Neural cell (in vitro differentiated cells): ENCODE measurements around the gene ICE2. TPM values are rescaled to one million over a fixed set of nuclear protein-coding genes. Genes with fewer than 3 reads are reported as not detected.

Source experiments
- H2AFZ ChIP-seq: fragments of 200-600, 300-800 bp; sonication (generic), shearing (Covaris generic); 2 replicates; pipeline ENCODE4 v1.6.0; 2014; ENCODE audit warnings: low read depth, mild to moderate bottlenecking, antibody characterized with exemption, low read length, moderate library complexity
- H3F3A ChIP-seq: fragments of 200-600 bp; shearing (Covaris generic); 2 replicates; pipeline ENCODE4 v1.6.1; 2016; ENCODE audit warnings: mild to moderate bottlenecking, moderate library complexity, mixed read lengths, antibody characterized with exemption, low read length; ENCODE audit not compliant: insufficient read depth, poor library complexity, severe bottlenecking
- H3K27ac ChIP-seq: fragments of 200-600, 300-800 bp; sonication (generic), shearing (Covaris generic); 2 replicates; pipeline ENCODE4 v1.5.1; 2014; ENCODE audit warnings: mild to moderate bottlenecking, low read length, moderate library complexity
- H3K27me3 ChIP-seq: fragments of 300-800, 200-600 bp; sonication (generic), shearing (Covaris generic); 2 replicates; pipeline ENCODE4 v1.6.0; 2014; ENCODE audit warnings: mild to moderate bottlenecking, low read depth, low read length, moderate library complexity; ENCODE audit not compliant: insufficient read depth
- H3K36me3 ChIP-seq: fragments of 300-800, 200-600 bp; sonication (generic), shearing (Covaris generic); 2 replicates; pipeline ENCODE4 v1.5.1; 2014; ENCODE audit warnings: mild to moderate bottlenecking, antibody characterized with exemption, low read length, moderate library complexity; ENCODE audit not compliant: insufficient read depth
- H3K4me2 ChIP-seq: fragments of 300-800, 200-600 bp; sonication (generic), shearing (Covaris generic); 2 replicates; pipeline ENCODE4 v1.6.0; 2014; ENCODE audit warnings: mild to moderate bottlenecking, low read length
- H3K4me3 ChIP-seq: fragments of 300-800, 200-600 bp; sonication (generic), shearing (Covaris generic); 2 replicates; pipeline ENCODE4 v1.5.1; 2014; ENCODE audit warnings: mild to moderate bottlenecking, low read length, moderate library complexity
- H3K79me2 ChIP-seq: fragments of 200-600 bp; shearing (Covaris generic); replicated peaks from 2 replicates; pipeline ENCODE4 v1.6.0; 2014; ENCODE audit warnings: mild to moderate bottlenecking, low read length, moderate library complexity; ENCODE audit not compliant: insufficient read depth
- H3K9ac ChIP-seq: fragments of 300-800, 200-600 bp; sonication (generic), shearing (Covaris generic); 2 replicates; pipeline ENCODE4 v1.6.1; 2016; ENCODE audit warnings: mild to moderate bottlenecking, low read length, mixed read lengths
- H3K9me2 ChIP-seq: fragments of 200-600 bp; shearing (Covaris generic); 2 replicates; pipeline ENCODE4 v1.6.1; 2016; ENCODE audit warnings: mild to moderate bottlenecking, low read length, mixed read lengths; ENCODE audit not compliant: insufficient read depth
- H3K9me3 ChIP-seq: fragments of 200-600, 300-800 bp; sonication (generic), shearing (Covaris generic); 2 replicates; pipeline ENCODE4 v1.6.1; 2016; ENCODE audit warnings: mild to moderate bottlenecking, mixed run types, low read length, moderate library complexity, mixed read lengths
- H4K20me1 ChIP-seq: fragments of 200-600 bp; shearing (Covaris generic); 2 replicates; pipeline ENCODE4 v1.6.1; 2016; ENCODE audit warnings: mild to moderate bottlenecking, mixed run types; ENCODE audit not compliant: insufficient read depth
- EP300 ChIP-seq: fragments of 450-650 bp; conservative IDR thresholded peaks from 2 replicates; pipeline ENCODE4 v1.6.1; 2014; ENCODE audit warnings: antibody characterized with exemption, mild to moderate bottlenecking, moderate library complexity; ENCODE audit not compliant: poor library complexity, severe bottlenecking
- EZH2 ChIP-seq: fragments of 200-600, 300-800 bp; shearing (Covaris generic), sonication (generic); IDR thresholded peaks from 2 replicates; pipeline ENCODE4 v1.6.1; 2014; ENCODE audit warnings: antibody characterized with exemption, low read length, borderline replicate concordance, mild to moderate bottlenecking; ENCODE audit not compliant: insufficient read depth, poor library complexity, severe bottlenecking
- MXI1 ChIP-seq: fragments of 450-650 bp; conservative IDR thresholded peaks from 2 replicates; pipeline ENCODE4 v1.6.1; 2014; ENCODE audit warnings: antibody characterized with exemption, mild to moderate bottlenecking; ENCODE audit not compliant: poor library complexity, severe bottlenecking
- POLR2AphosphoS5 ChIP-seq: IDR thresholded peaks from 2 replicates; pipeline ENCODE4 v1.6.1; 2012
- RAD21 ChIP-seq: fragments of 450-650 bp; conservative IDR thresholded peaks from 2 replicates; pipeline ENCODE4 v1.6.1; 2014; ENCODE audit warnings: antibody characterized with exemption, mild to moderate bottlenecking, moderate library complexity
- SMC3 ChIP-seq: fragments of 450-650 bp; conservative IDR thresholded peaks from 2 replicates; pipeline ENCODE4 v1.6.1; 2014; ENCODE audit warnings: antibody characterized with exemption, mild to moderate bottlenecking, moderate library complexity; ENCODE audit not compliant: poor library complexity
- TAF1 ChIP-seq: IDR thresholded peaks from 2 replicates; pipeline ENCODE4 v1.6.1; 2012; ENCODE audit warnings: low read depth
- polyA plus RNA-seq: library from polyadenylated mRNA; depleted of rRNA; stranded (reverse); fragments of >200 nt; gene quantifications from 2 replicates; pipeline ENCODE4 v1.2.3, GENCODE V29; 2014
- TF ChIP-seq, protein P1 (sequence below): fragments of 450-650 bp; IDR thresholded peaks from 2 replicates; pipeline ENCODE4 v1.5.1; 2014; ENCODE audit warnings: antibody characterized with exemption, mild to moderate bottlenecking, moderate library complexity; ENCODE audit not compliant: poor library complexity, severe bottlenecking
- TF ChIP-seq, protein P2 (sequence below): IDR thresholded peaks from 2 replicates; pipeline ENCODE4 v1.6.1; 2012; ENCODE audit warnings: borderline replicate concordance

The ICE2 gene
- polyA plus RNA-seq, 1 donor from 2014 or later: 34.0 TPM

DNA sequence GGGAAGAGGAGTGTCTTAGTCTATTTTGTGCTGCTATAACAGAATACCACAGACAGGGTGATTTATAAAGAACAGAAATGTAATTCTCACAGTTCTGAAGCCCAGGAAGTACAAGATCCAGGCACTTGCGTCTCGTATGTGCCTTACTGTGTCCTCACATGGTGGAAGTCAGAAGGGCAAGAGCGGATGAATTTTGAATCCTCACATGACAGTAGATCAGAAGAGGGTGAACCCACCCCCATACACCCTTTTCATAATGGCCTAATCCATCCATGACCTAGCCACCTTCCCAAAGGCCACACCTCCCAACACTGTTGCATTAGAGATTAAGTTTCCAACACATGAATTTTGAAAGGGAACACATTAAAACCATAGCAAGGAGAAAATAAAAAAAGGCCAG, 62.5 kb downstream of the ICE2 start:
- no peak for TF ChIP-seq EZH2
- no peak for TF ChIP-seq POLR2AphosphoS5
- TF ChIP-seq EP300: no peak

DNA sequence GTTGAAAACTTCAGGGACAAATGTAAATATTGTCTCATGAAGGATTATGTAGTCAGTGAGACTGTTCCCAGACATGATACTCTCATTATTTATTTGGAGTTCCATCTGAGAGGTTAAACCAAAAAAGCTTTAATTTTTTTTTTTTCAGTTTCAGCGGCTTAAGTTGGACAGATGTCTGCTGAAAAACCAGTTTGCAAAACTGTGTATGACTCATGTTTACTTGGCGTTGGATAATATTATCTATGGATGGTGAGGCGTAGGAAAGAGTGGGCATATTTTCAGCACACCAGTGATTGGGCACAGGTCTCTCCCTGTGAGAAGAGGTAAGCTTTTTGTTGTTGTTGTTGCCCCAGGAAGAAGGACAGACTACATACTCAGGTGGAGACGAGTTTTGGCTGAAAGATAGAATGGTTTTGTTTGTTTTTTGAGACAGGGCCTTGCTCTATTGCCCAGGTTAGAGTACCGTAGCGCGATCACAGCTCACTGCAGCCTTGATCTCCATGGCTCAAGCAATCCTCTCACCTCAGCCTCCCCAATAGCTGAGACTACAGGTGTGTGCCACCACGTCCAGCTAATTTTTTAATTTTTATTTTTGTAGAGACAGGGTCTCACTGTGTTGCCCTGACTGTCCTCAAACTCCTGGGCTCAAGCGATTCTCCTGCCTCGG, 64.8 kb downstream of the ICE2 start:
- H2AFZ ChIP-seq: no peak overlapping the region
- no peaks in the 10 kb centered on the region for H3F3A ChIP-seq
- no peaks in the 10 kb centered on the region for H3K36me3 ChIP-seq
- H3K9ac ChIP-seq: no peak overlapping the region
- no peaks in the 10 kb centered on the region for H3K79me2 ChIP-seq
- H4K20me1 ChIP-seq: no peaks in the 10 kb centered on the region
- TF ChIP-seq POLR2AphosphoS5 (no peak), SMC3 (no peak), EZH2 (no peak), EP300 (no peak), RAD21 (no peak), MXI1 (no peak), TAF1 (no peak)
- TF ChIP-seq, protein P1, sequence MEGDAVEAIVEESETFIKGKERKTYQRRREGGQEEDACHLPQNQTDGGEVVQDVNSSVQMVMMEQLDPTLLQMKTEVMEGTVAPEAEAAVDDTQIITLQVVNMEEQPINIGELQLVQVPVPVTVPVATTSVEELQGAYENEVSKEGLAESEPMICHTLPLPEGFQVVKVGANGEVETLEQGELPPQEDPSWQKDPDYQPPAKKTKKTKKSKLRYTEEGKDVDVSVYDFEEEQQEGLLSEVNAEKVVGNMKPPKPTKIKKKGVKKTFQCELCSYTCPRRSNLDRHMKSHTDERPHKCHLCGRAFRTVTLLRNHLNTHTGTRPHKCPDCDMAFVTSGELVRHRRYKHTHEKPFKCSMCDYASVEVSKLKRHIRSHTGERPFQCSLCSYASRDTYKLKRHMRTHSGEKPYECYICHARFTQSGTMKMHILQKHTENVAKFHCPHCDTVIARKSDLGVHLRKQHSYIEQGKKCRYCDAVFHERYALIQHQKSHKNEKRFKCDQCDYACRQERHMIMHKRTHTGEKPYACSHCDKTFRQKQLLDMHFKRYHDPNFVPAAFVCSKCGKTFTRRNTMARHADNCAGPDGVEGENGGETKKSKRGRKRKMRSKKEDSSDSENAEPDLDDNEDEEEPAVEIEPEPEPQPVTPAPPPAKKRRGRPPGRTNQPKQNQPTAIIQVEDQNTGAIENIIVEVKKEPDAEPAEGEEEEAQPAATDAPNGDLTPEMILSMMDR: no peak
- TF ChIP-seq, protein P2, sequence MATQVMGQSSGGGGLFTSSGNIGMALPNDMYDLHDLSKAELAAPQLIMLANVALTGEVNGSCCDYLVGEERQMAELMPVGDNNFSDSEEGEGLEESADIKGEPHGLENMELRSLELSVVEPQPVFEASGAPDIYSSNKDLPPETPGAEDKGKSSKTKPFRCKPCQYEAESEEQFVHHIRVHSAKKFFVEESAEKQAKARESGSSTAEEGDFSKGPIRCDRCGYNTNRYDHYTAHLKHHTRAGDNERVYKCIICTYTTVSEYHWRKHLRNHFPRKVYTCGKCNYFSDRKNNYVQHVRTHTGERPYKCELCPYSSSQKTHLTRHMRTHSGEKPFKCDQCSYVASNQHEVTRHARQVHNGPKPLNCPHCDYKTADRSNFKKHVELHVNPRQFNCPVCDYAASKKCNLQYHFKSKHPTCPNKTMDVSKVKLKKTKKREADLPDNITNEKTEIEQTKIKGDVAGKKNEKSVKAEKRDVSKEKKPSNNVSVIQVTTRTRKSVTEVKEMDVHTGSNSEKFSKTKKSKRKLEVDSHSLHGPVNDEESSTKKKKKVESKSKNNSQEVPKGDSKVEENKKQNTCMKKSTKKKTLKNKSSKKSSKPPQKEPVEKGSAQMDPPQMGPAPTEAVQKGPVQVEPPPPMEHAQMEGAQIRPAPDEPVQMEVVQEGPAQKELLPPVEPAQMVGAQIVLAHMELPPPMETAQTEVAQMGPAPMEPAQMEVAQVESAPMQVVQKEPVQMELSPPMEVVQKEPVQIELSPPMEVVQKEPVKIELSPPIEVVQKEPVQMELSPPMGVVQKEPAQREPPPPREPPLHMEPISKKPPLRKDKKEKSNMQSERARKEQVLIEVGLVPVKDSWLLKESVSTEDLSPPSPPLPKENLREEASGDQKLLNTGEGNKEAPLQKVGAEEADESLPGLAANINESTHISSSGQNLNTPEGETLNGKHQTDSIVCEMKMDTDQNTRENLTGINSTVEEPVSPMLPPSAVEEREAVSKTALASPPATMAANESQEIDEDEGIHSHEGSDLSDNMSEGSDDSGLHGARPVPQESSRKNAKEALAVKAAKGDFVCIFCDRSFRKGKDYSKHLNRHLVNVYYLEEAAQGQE: no peak
- no peak overlapping the region for H3K4me2 ChIP-seq
- H3K27ac ChIP-seq: no peak overlapping the region
- H3K9me2 ChIP-seq: no peaks in the 10 kb centered on the region
- H3K27me3 ChIP-seq: no peaks in the 10 kb centered on the region
- no peaks in the 10 kb centered on the region for H3K9me3 ChIP-seq
- H3K4me3 ChIP-seq: no peak overlapping the region

More for the DNA sequence above, 62.5 kb downstream of the ICE2 start:
- Histone ChIP-seq H3K4me3 (no peak overlapping the region), H3K27ac (no peak overlapping the region), H3K36me3 (no peaks in the 10 kb centered on the region), H3F3A (no peaks in the 10 kb centered on the region), H2AFZ (no peak overlapping the region), H3K9me3 (no peaks in the 10 kb centered on the region), H3K9ac (no peak overlapping the region), H3K79me2 (no peaks in the 10 kb centered on the region), H3K4me2 (no peak overlapping the region), H4K20me1 (no peaks in the 10 kb centered on the region), H3K27me3 (no peaks in the 10 kb centered on the region), H3K9me2 (no peaks in the 10 kb centered on the region)
